ENCODE results near the gene SP110.

Gene SP110

GRCh38 chr2:230164139-230164538 lies 55.6 kb downstream of the SP110 start:
- no peak for DNase-seq

- DNase-seq: no peak
Measured at GRCh38 chr2:230162981-230163380, 56.8 kb downstream of the SP110 start.

GRCh38 chr2:230161184-230161583 lies 58.6 kb downstream of the SP110 start:
- no peak for DNase-seq

- DNase-seq: no peak
Measured at GRCh38 chr2:230160112-230160660, 59.6 kb downstream of the SP110 start.

GRCh38 chr2:230158468-230158867 lies 61.3 kb downstream of the SP110 start:
- DNase-seq: no peak

- no peak for DNase-seq
Measured at GRCh38 chr2:230156782-230157699, 62.7 kb downstream of the SP110 start.

GRCh38 chr2:230155359-230155758 lies 64.4 kb downstream of the SP110 start:
- DNase-seq: no peak

GRCh38 chr2:230153390-230153976 lies 66.3 kb downstream of the SP110 start:
- no peak for DNase-seq

GRCh38 chr2:230152334-230152733 lies 67.5 kb downstream of the SP110 start:
- DNase-seq: no peak

- no peak for DNase-seq
Measured at GRCh38 chr2:230144355-230144754, 75.4 kb downstream of the SP110 start.

GRCh38 chr2:230140667-230141066 lies 79.1 kb downstream of the SP110 start:
- no peak for DNase-seq

GRCh38 chr2:230137902-230138539 lies 81.8 kb downstream of the SP110 start:
- no peak for DNase-seq

- no peak for DNase-seq
Measured at GRCh38 chr2:230135130-230135525, 84.7 kb downstream of the SP110 start.

GRCh38 chr2:230134496-230135129 lies 85.2 kb downstream of the SP110 start:
- no peak for DNase-seq

- DNase-seq: no peak
Measured at GRCh38 chr2:230131366-230131765, 88.4 kb downstream of the SP110 start.

- DNase-seq: no peak
Measured at GRCh38 chr2:230130668-230131364, 89.0 kb downstream of the SP110 start.

GRCh38 chr2:230129343-230129742 lies 90.4 kb downstream of the SP110 start:
- no peak for DNase-seq

- DNase-seq: no peak
Measured at GRCh38 chr2:230128623-230129342, 91.0 kb downstream of the SP110 start.

GRCh38 chr2:230127195-230127594 lies 92.6 kb downstream of the SP110 start:
- no peak for DNase-seq

GRCh38 chr2:230124757-230125431 lies 94.9 kb downstream of the SP110 start:
- DNase-seq: no peak

- no peak for DNase-seq
Measured at GRCh38 chr2:230124235-230124634, 95.5 kb downstream of the SP110 start.

Measured in NCI-H1048 (cell line).